B cell (primary cell): Measurements from ENCODE around the gene HHAT.

ENCODE experiments used
- CTCF ChIP-seq: fragments of 200-600 bp; IDR thresholded peaks from one replicate; pipeline ENCODE4 v1.8.0; 2022; ENCODE audit warnings: antibody characterized with exemption, mild to moderate bottlenecking
- EZH2 ChIP-seq: IDR thresholded peaks from 2 replicates; pipeline ENCODE4 v1.6.1; 2012; ENCODE audit warnings: borderline replicate concordance, low read depth, mild to moderate bottlenecking, moderate library complexity, low read length; ENCODE audit not compliant: insufficient read depth, poor library complexity, severe bottlenecking

GRCh38 chr1:210709701-210710100 lies 381.0 kb downstream of the HHAT start:
- TF ChIP-seq CTCF (no peak), EZH2 (no peak)
